ENCODE measurements around the gene SLC39A3. TPM values are rescaled to one million over a fixed set of nuclear protein-coding genes. Genes with fewer than 3 reads are reported as not detected.

SLC39A3 gene
- total RNA-seq, 1 donor, result 33.7 TPM

- H4K20me1 ChIP-seq (ENCODE audit: insufficient read depth, low read length), result no peaks in the 10 kb centered on the region
- no peaks in the 10 kb centered on the region for H3K9me3 ChIP-seq (ENCODE audit: low read depth, low read length)
- H3K27me3 ChIP-seq (ENCODE audit: insufficient read depth, low read length), result no peaks in the 10 kb centered on the region
- no peak overlapping the region for H2AFZ ChIP-seq (ENCODE audit: low read length)
- H3K27ac ChIP-seq (ENCODE audit: low read depth, low read length), result no peak overlapping the region
- H3K79me2 ChIP-seq (ENCODE audit: insufficient read depth, low read length), result no peaks in the 10 kb centered on the region
- peak; percentile 50 for DNase-seq (ENCODE audit: insufficient read length, low spot score, missing footprints)
- H3K4me3 ChIP-seq (ENCODE audit: insufficient read depth, low read length), result no peak overlapping the region
- H3K36me3 ChIP-seq (ENCODE audit: insufficient read depth, low read length), result peaks cover 5% of the 10 kb centered on the region
- no peak overlapping the region for H3K4me2 ChIP-seq (ENCODE audit: insufficient read depth, low read length)
- no peak for TF ChIP-seq CTCF (IDR thresholded peaks at IDR 0.05; ENCODE audit: extremely low read depth, low read depth, low read length)
- no peaks in the 10 kb centered on the region for H3K4me1 ChIP-seq (ENCODE audit: insufficient read depth, low read length)
Observed at GRCh38 chr19:2750808-2751437, 11.1 kb upstream of the SLC39A3 start.

- H4K20me1 ChIP-seq (ENCODE audit: insufficient read depth, low read length), result no peaks in the 10 kb centered on the region
- H3K9me3 ChIP-seq (ENCODE audit: low read depth, low read length), result no peaks in the 10 kb centered on the region
- no peaks in the 10 kb centered on the region for H3K27me3 ChIP-seq (ENCODE audit: insufficient read depth, low read length)
- H3K27ac ChIP-seq (ENCODE audit: low read depth, low read length), result no peak overlapping the region
- DNase-seq (ENCODE audit: insufficient read length, low spot score, missing footprints), result no peak
- H3K36me3 ChIP-seq (ENCODE audit: insufficient read depth, low read length), result no peaks in the 10 kb centered on the region
- no peaks in the 10 kb centered on the region for H3K79me2 ChIP-seq (ENCODE audit: insufficient read depth, low read length)
- H3K4me3 ChIP-seq (ENCODE audit: insufficient read depth, low read length), result no peak overlapping the region
- no peak overlapping the region for H2AFZ ChIP-seq (ENCODE audit: low read length)
- H3K4me1 ChIP-seq (ENCODE audit: insufficient read depth, low read length), result no peaks in the 10 kb centered on the region
- H3K4me2 ChIP-seq (ENCODE audit: insufficient read depth, low read length), result no peak overlapping the region
- no peak for TF ChIP-seq CTCF (IDR thresholded peaks at IDR 0.05; ENCODE audit: extremely low read depth, low read depth, low read length)
Observed at GRCh38 chr19:2747349-2747748, 7.5 kb upstream of the SLC39A3 start.

- no peak for DNase-seq (ENCODE audit: insufficient read length, low spot score, missing footprints)
- H3K4me3 ChIP-seq (ENCODE audit: insufficient read depth, low read length), result no peak overlapping the region
- no peak overlapping the region for H2AFZ ChIP-seq (ENCODE audit: low read length)
- H4K20me1 ChIP-seq (ENCODE audit: insufficient read depth, low read length), result no peaks in the 10 kb centered on the region
- no peaks in the 10 kb centered on the region for H3K36me3 ChIP-seq (ENCODE audit: insufficient read depth, low read length)
- H3K79me2 ChIP-seq (ENCODE audit: insufficient read depth, low read length), result peaks cover 5% of the 10 kb centered on the region
- no peak overlapping the region for H3K4me2 ChIP-seq (ENCODE audit: insufficient read depth, low read length)
- no peaks in the 10 kb centered on the region for H3K9me3 ChIP-seq (ENCODE audit: low read depth, low read length)
- no peak for TF ChIP-seq CTCF (IDR thresholded peaks at IDR 0.05; ENCODE audit: extremely low read depth, low read depth, low read length)
- no peak overlapping the region for H3K27ac ChIP-seq (ENCODE audit: low read depth, low read length)
- H3K27me3 ChIP-seq (ENCODE audit: insufficient read depth, low read length), result no peaks in the 10 kb centered on the region
- peaks cover 3% of the 10 kb centered on the region for H3K4me1 ChIP-seq (ENCODE audit: insufficient read depth, low read length)
Observed at GRCh38 chr19:2744113-2744512, 4.3 kb upstream of the SLC39A3 start.

- Histone ChIP-seq H3K4me2 (ENCODE audit: insufficient read depth, low read length) (no peak overlapping the region), H4K20me1 (ENCODE audit: insufficient read depth, low read length) (no peaks in the 10 kb centered on the region), H3K9me3 (ENCODE audit: low read depth, low read length) (no peaks in the 10 kb centered on the region), H2AFZ (ENCODE audit: low read length) (no peak overlapping the region), H3K27ac (ENCODE audit: low read depth, low read length) (no peak overlapping the region), H3K36me3 (ENCODE audit: insufficient read depth, low read length) (no peaks in the 10 kb centered on the region), H3K27me3 (ENCODE audit: insufficient read depth, low read length) (no peaks in the 10 kb centered on the region), H3K4me1 (ENCODE audit: insufficient read depth, low read length) (peaks cover 4% of the 10 kb centered on the region), H3K79me2 (ENCODE audit: insufficient read depth, low read length) (peaks cover 11% of the 10 kb centered on the region), H3K4me3 (ENCODE audit: insufficient read depth, low read length) (no peak overlapping the region)
- no peak for DNase-seq (ENCODE audit: insufficient read length, low spot score, missing footprints)
- no peak for TF ChIP-seq CTCF (IDR thresholded peaks at IDR 0.05; ENCODE audit: extremely low read depth, low read depth, low read length)
Observed at GRCh38 chr19:2743099-2743498, 3.3 kb upstream of the SLC39A3 start.

Measured in osteoblast (primary cell).